ENCODE data around the gene NFAT5. TPM values are rescaled to one million over a fixed set of nuclear protein-coding genes. Genes with fewer than 3 reads are reported as not detected.

Gene NFAT5
- total RNA-seq, 1 experiment from 2014 or later, result 57.9 TPM

DNA sequence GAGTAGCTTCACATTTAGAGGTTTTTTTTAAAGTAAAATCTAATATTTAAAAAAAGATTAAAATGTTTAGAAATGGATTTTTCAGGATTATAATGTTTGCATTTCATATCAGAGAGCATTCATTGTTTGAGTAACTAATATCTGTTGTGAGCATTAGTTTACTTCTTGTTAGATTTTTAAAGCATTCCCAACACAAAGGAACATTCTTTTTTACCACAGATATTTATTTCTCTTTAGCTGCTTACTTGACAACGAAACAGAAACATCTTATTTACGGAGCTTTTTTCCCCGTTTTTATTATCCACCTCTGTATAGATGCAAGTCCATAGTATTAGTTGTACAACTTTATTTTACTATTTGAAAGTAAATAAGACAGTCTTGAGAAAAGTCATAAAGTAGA lies 53.0 kb downstream of the NFAT5 start:
- no peak overlapping the region for H3K27ac Mint-ChIP-seq (ENCODE audit: unreplicated experiment)
- TF ChIP-seq, protein P1, sequence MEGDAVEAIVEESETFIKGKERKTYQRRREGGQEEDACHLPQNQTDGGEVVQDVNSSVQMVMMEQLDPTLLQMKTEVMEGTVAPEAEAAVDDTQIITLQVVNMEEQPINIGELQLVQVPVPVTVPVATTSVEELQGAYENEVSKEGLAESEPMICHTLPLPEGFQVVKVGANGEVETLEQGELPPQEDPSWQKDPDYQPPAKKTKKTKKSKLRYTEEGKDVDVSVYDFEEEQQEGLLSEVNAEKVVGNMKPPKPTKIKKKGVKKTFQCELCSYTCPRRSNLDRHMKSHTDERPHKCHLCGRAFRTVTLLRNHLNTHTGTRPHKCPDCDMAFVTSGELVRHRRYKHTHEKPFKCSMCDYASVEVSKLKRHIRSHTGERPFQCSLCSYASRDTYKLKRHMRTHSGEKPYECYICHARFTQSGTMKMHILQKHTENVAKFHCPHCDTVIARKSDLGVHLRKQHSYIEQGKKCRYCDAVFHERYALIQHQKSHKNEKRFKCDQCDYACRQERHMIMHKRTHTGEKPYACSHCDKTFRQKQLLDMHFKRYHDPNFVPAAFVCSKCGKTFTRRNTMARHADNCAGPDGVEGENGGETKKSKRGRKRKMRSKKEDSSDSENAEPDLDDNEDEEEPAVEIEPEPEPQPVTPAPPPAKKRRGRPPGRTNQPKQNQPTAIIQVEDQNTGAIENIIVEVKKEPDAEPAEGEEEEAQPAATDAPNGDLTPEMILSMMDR (IDR thresholded peaks at IDR 0.05; ENCODE audit: unreplicated experiment), result no peak
- intact Hi-C loops (cut with micrococcal nuclease; ENCODE audit: unreplicated experiment), result no loop called here
- H3K4me3 Mint-ChIP-seq (ENCODE audit: low read depth, unreplicated experiment), result no peak overlapping the region
- H3K9me3 Mint-ChIP-seq (ENCODE audit: low read depth, unreplicated experiment), result no peaks in the 10 kb centered on the region
- H3K27me3 Mint-ChIP-seq (ENCODE audit: unreplicated experiment), result no peaks in the 10 kb centered on the region
- no TSS peak for BruUV-seq (replicated peaks)
- peaks cover 13% of the 10 kb centered on the region for H3K36me3 Mint-ChIP-seq (ENCODE audit: insufficient read depth, unreplicated experiment)
- CTCF ChIA-PET, result interaction anchor here (0.5 kb wide), 1 partner anchor 9 kb away, joined by 3 read pairs; no protein-coding TSS in a partner anchor
- no peak for DNase-seq
- peaks cover 36% of the 10 kb centered on the region for H3K4me1 Mint-ChIP-seq (ENCODE audit: low read depth, unreplicated experiment)

DNA sequence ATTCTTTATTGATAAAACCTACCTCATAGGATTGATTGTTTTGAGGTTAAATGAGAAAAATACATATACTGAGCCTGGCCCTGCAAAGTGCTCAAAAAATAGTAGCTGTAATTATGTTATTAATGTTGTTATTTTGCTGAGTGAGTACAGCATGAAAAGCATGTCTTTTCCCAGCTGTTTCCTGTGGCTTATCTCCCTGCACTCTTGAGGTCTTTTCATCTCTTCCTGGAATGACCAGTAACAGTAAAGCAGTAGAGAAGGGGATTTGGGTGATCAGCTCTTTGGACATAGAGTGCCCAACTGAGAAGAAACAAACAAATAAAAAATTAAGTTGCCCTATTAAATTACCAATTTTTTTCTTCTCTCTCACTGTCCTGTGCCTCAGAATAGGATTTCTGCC lies 53.7 kb downstream of the NFAT5 start:
- H3K9me3 Mint-ChIP-seq (ENCODE audit: low read depth, unreplicated experiment), result no peaks in the 10 kb centered on the region
- DNase-seq, result no peak
- peaks cover 18% of the 10 kb centered on the region for H3K36me3 Mint-ChIP-seq (ENCODE audit: insufficient read depth, unreplicated experiment)
- TF ChIP-seq, protein P1 (IDR thresholded peaks at IDR 0.05; ENCODE audit: unreplicated experiment), result no peak
- no peak overlapping the region for H3K4me3 Mint-ChIP-seq (ENCODE audit: low read depth, unreplicated experiment)
- peaks cover 28% of the 10 kb centered on the region for H3K4me1 Mint-ChIP-seq (ENCODE audit: low read depth, unreplicated experiment)
- no peak overlapping the region for H3K27ac Mint-ChIP-seq (ENCODE audit: unreplicated experiment)
- no peaks in the 10 kb centered on the region for H3K27me3 Mint-ChIP-seq (ENCODE audit: unreplicated experiment)
- BruUV-seq (replicated peaks), result no TSS peak
- intact Hi-C loops (cut with micrococcal nuclease; ENCODE audit: unreplicated experiment), result no loop called here
- CTCF ChIA-PET, result no interaction called here

DNA sequence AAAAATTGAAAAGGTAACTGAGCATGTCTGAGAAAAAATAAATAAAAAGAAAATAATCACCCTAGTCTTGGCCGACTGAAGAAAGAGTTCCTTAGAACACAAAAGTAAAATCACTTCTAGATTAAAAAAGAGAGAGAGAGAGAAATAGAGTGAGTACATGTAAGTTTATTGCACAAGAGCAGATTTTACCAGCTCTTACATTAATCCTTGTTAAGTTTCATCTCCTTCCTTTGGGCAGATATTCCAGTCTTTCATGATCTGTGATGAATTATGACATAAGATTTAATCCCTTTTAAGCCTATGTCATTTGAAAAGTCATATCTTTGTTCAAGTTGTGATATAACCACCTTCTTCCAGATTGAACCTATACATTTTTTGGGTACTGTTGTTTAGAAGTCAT lies 54.8 kb downstream of the NFAT5 start:
- CTCF ChIA-PET, result no interaction called here
- no TSS peak for BruUV-seq (replicated peaks)
- no peak overlapping the region for H3K27ac Mint-ChIP-seq (ENCODE audit: unreplicated experiment)

DNA sequence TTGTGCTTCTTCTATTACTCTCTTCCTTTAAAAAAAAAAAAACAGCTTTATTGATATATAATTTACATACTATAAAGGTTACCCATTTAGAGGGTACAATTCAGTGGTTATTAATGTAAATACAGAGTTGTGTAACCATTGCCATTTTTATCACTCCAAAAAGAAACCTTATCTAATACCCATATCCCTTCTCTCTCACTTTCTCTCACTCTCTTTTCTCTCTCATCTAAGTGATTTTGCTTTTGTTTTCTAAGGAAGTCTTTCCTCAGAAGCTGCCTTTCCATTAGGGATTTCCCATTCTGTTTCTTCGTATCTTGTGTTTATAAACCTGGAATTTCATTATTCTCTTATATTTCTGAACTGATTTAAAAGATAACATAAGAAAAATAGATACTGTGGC lies 55.5 kb downstream of the NFAT5 start:
- no TSS peak for BruUV-seq (replicated peaks)
- TF ChIP-seq, protein P1 (IDR thresholded peaks at IDR 0.05; ENCODE audit: unreplicated experiment), result no peak
- intact Hi-C loops (cut with micrococcal nuclease; ENCODE audit: unreplicated experiment), result no loop called here

More for the DNA sequence above, 54.8 kb downstream of the NFAT5 start:
- no peaks in the 10 kb centered on the region for H3K27me3 Mint-ChIP-seq (ENCODE audit: unreplicated experiment)
- peaks cover 18% of the 10 kb centered on the region for H3K36me3 Mint-ChIP-seq (ENCODE audit: insufficient read depth, unreplicated experiment)
- TF ChIP-seq, protein P1 (IDR thresholded peaks at IDR 0.05; ENCODE audit: unreplicated experiment), result no peak
- H3K9me3 Mint-ChIP-seq (ENCODE audit: low read depth, unreplicated experiment), result no peaks in the 10 kb centered on the region
- H3K4me3 Mint-ChIP-seq (ENCODE audit: low read depth, unreplicated experiment), result no peak overlapping the region
- DNase-seq, result no peak
- intact Hi-C loops (cut with micrococcal nuclease; ENCODE audit: unreplicated experiment), result no loop called here
- H3K4me1 Mint-ChIP-seq (ENCODE audit: low read depth, unreplicated experiment), result peaks cover 23% of the 10 kb centered on the region

More for the DNA sequence above, 55.5 kb downstream of the NFAT5 start:
- Mint-ChIP-seq H3K4me3 (ENCODE audit: low read depth, unreplicated experiment) (no peak overlapping the region), H3K36me3 (ENCODE audit: insufficient read depth, unreplicated experiment) (peaks cover 17% of the 10 kb centered on the region), H3K4me1 (ENCODE audit: low read depth, unreplicated experiment) (peaks cover 20% of the 10 kb centered on the region), H3K27me3 (ENCODE audit: unreplicated experiment) (no peaks in the 10 kb centered on the region), H3K27ac (ENCODE audit: unreplicated experiment) (no peak overlapping the region), H3K9me3 (ENCODE audit: low read depth, unreplicated experiment) (no peaks in the 10 kb centered on the region)
- CTCF ChIA-PET, result no interaction called here
- DNase-seq, result no peak

All from Calu3 (cell line).